ENCODE results near the gene CFAP74.

GRCh38 chr1:1922702-1922955, 81.0 kb downstream of the CFAP74 start:
- TF ChIP-seq CTCF (IDR thresholded peaks at IDR 0.05; ENCODE audit: poor library complexity) (no peak), EZH2 (IDR thresholded peaks at IDR 0.05; ENCODE audit: borderline replicate concordance) (no peak)
